GM23248 (cell line): ENCODE measurements around the gene CRACR2A. TPM values are rescaled to one million over a fixed set of nuclear protein-coding genes. Genes with fewer than 3 reads are reported as not detected.

ENCODE experiments used
- DNase-seq: peaks from one replicate; pipeline ENCODE4 v3.0.0-alpha.2; 2015
- H2AFZ ChIP-seq: fragments of 200-600 bp; sonication (generic); 2 replicates; pipeline ENCODE4 v1.6.1; 2016; ENCODE audit warnings: antibody characterized with exemption
- H3F3A ChIP-seq: fragments of 200-600 bp; sonication (generic); 2 replicates; pipeline ENCODE4 v1.6.1; 2016; ENCODE audit warnings: mild to moderate bottlenecking, antibody characterized with exemption, mixed run types; ENCODE audit not compliant: insufficient read depth
- H3K27ac ChIP-seq: fragments of 200-600 bp; sonication (generic); 2 replicates; pipeline ENCODE4 v1.5.1; 2016; ENCODE audit warnings: mild to moderate bottlenecking
- H3K27me3 ChIP-seq: fragments of 200-600 bp; sonication (generic); replicated peaks from 2 replicates; pipeline ENCODE4 v1.6.1; 2016; ENCODE audit warnings: mild to moderate bottlenecking; ENCODE audit not compliant: insufficient read depth
- H3K36me3 ChIP-seq: fragments of 200-600 bp; sonication (generic); 2 replicates; pipeline ENCODE4 v1.6.1; 2016; ENCODE audit warnings: low read depth, mild to moderate bottlenecking
- H3K4me1 ChIP-seq: fragments of 200-600 bp; sonication (generic); 2 replicates; pipeline ENCODE4 v1.6.1; 2016; ENCODE audit warnings: mild to moderate bottlenecking; ENCODE audit not compliant: insufficient read depth
- H3K4me2 ChIP-seq: fragments of 200-600 bp; sonication (generic); one replicate; pipeline ENCODE4 v1.6.1; 2016; ENCODE audit warnings: mild to moderate bottlenecking; ENCODE audit not compliant: unreplicated experiment
- H3K4me3 ChIP-seq: fragments of 200-600 bp; sonication (generic); 2 replicates; pipeline ENCODE4 v1.5.1; 2016; ENCODE audit warnings: mild to moderate bottlenecking
- H3K79me2 ChIP-seq: fragments of 200-600 bp; sonication (generic); 2 replicates; pipeline ENCODE4 v1.6.1; 2016; ENCODE audit warnings: mild to moderate bottlenecking; ENCODE audit not compliant: insufficient read depth
- H3K9ac ChIP-seq: fragments of 200-600 bp; sonication (generic); 2 replicates; pipeline ENCODE4 v1.6.1; 2016; ENCODE audit warnings: mild to moderate bottlenecking
- H3K9me2 ChIP-seq: fragments of 200-600 bp; sonication (generic); 2 replicates; pipeline ENCODE4 v1.6.1; 2016; ENCODE audit warnings: mixed run types, mild to moderate bottlenecking, moderate library complexity; ENCODE audit not compliant: insufficient read depth
- H3K9me3 ChIP-seq: fragments of 200-600 bp; sonication (generic); one replicate; pipeline ENCODE4 v1.6.1; 2017; ENCODE audit warnings: low read depth
- H4K20me1 ChIP-seq: fragments of 200-600 bp; sonication (generic); 2 replicates; pipeline ENCODE4 v1.6.0; 2016; ENCODE audit not compliant: insufficient read depth
- EZH2 ChIP-seq: fragments of 200-600 bp; sonication (generic); IDR thresholded peaks from 2 replicates; pipeline ENCODE4 v1.6.1; 2018; ENCODE audit warnings: antibody characterized with exemption, mild to moderate bottlenecking; ENCODE audit not compliant: insufficient read depth, poor library complexity, severe bottlenecking
- EZH2phosphoT487 ChIP-seq: fragments of 200-600 bp; sonication (generic); IDR thresholded peaks from 2 replicates; pipeline ENCODE4 v1.6.1; 2018; ENCODE audit warnings: antibody characterized with exemption, moderate library complexity, mild to moderate bottlenecking, low read depth; ENCODE audit not compliant: insufficient read depth
- WGBS, 2 experiments: methylation state at CpG; one replicate each; pipeline ENCODE4 v1.1.6; 2015 to 2017; ENCODE audit warnings: low lambda C conversion rate in 2 of 2, low coverage in 1 of 2; ENCODE audit errors: missing lambda C conversion rate in 2 of 2; 5-methylcytosine and 5-hydroxymethylcytosine counted together
- in situ Hi-C: fragments of 300-500 bp; cut with MboI; formaldehyde crosslinking; loops from 2 replicates; pipeline ENCODE4 v1.15.0; 2020
- polyA plus RNA-seq: library from polyadenylated mRNA; unstranded; fragments of >200 nt; fragmentation: Nextera tagmentation; extraction: Ambion mirVana; gene quantifications from 2 replicates; pipeline ENCODE4 v1.2.1, GENCODE V29; 2016
- total RNA-seq: library from RNA; depleted of rRNA; stranded (reverse); fragments of >200 nt; shearing (Covaris generic); gene quantifications from 2 replicates; pipeline ENCODE4 v1.2.3, GENCODE V29; 2014

The CRACR2A gene
- total and polyA plus RNA-seq, 2 experiments from 2014 or later, result 1.9 to 2.5 TPM

DNA sequence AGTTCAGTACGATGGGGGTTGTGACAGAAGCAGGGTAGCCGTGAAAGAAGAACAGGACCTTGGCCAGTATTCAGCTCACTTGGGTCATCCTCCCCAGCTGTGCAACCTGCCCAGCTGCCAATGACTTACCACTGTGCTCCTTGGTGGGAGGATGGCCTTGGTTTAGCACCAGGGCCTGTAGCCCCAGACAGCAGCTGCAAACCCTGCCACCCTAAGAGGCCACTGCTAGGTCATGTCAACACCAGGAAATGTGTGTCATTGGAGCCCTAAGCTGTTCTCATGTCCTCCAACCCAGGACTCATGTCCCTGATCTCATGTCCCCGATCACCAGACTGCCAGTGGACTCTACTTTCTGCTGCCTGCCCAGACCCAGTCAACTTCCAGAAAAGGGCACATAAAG is 3.0 kb upstream of the CRACR2A start:
- no peaks in the 10 kb centered on the region for H3K79me2 ChIP-seq
- in situ Hi-C loops, result no loop called here
- no peak overlapping the region for H2AFZ ChIP-seq
- no peak for DNase-seq
- no peak overlapping the region for H3K27ac ChIP-seq
- no peak overlapping the region for H3K4me3 ChIP-seq
- no peak overlapping the region for H3K9ac ChIP-seq
- no peaks in the 10 kb centered on the region for H4K20me1 ChIP-seq
- TF ChIP-seq EZH2phosphoT487 (no peak), EZH2 (no peak)
- 70 to 75% methylated on average over 3 of the region's 3 CpGs for WGBS, 2 experiments
- H3K9me3 ChIP-seq, result no peaks in the 10 kb centered on the region
- H3K4me1 ChIP-seq, result no peaks in the 10 kb centered on the region
- no peaks in the 10 kb centered on the region for H3F3A ChIP-seq
- H3K27me3 ChIP-seq, result no peaks in the 10 kb centered on the region
- H3K9me2 ChIP-seq, result no peaks in the 10 kb centered on the region
- no peak overlapping the region for H3K4me2 ChIP-seq
- no peaks in the 10 kb centered on the region for H3K36me3 ChIP-seq

DNA sequence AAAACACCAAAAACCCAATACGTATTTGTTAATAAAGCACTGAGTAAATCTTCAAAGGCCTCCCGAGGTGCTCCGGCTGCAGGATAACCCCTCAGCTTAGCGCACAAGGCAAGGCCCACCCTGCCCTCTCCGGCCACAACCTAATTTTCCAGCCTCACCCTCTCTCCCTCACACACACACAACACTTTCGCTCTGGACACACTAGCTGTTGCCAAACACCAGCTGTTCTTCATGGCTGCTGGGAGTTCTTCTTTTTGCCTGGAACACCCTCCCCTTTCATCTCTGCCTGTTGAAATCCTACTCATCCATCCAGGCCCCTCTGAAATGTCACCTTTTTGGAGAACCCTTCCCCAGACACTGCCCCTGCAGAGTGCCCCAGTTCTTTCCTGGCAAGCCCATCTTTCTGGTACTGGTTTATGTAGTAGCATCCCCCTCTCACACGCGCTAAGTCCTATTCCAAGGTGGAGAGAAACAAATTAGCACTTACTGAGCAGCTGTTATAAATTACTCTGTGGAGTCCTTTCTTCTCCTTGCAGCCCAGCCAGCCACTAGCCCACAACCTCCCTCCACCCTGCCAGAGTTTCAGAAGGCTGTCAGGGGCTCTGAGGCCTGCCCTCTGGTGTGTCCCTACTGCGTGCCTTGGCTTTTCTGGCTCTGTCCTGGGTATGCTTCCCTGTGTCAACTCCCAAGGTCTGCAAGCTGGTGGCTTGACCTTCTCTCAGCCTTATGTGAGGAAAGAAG is 805 bp upstream of the CRACR2A start:
- WGBS, 2 experiments, result 40 to 42% methylated on average over 9 of the region's 9 CpGs
- H3K27ac ChIP-seq, result no peak overlapping the region

DNA sequence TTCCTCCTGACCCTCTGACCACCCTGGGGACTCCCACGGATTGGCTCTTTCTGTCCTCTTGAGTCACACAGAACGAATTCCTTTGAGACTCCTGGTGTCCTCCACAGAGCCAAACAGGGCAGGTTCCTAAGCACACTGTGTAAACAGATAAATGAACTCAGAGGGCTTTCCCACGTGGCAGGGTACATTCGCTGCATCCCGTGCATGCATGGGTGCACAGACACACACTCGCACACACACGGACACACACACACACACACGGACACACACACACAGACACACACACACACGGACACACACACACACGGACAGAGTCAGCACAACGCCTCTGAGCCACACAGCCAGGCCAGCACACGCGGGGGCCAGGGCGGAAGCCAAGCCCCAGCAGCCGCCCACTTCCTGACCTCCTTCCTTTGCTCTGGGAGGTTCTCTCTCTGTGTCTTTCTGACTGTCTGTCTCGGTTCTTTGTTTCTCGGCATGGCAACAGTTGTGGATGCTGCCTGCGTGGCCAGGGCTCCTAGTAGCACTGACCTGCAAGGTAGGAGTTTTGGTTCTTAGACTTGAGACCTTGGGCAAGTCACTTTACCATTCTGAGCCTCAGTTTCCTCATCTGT is 706 bp downstream of the CRACR2A start:
- peak; percentile 46 for DNase-seq

More for the DNA sequence above, 805 bp upstream of the CRACR2A start:
- no peaks in the 10 kb centered on the region for H3K79me2 ChIP-seq
- H3K4me1 ChIP-seq, result no peaks in the 10 kb centered on the region
- H3K9me2 ChIP-seq, result no peaks in the 10 kb centered on the region
- H3K36me3 ChIP-seq, result no peaks in the 10 kb centered on the region
- H3K4me2 ChIP-seq, result peak overlapping the region; percentile 80
- H3K27me3 ChIP-seq, result no peaks in the 10 kb centered on the region
- in situ Hi-C loops, result no loop called here
- DNase-seq, result peak; percentile 38
- H3F3A ChIP-seq, result no peaks in the 10 kb centered on the region
- no peaks in the 10 kb centered on the region for H3K9me3 ChIP-seq
- peak overlapping the region; percentile 71 for H3K4me3 ChIP-seq
- TF ChIP-seq EZH2phosphoT487 (no peak), EZH2 (no peak)
- H2AFZ ChIP-seq, result peak overlapping the region; percentile 92
- peak overlapping the region; percentile 77 for H3K9ac ChIP-seq
- no peaks in the 10 kb centered on the region for H4K20me1 ChIP-seq

DNA sequence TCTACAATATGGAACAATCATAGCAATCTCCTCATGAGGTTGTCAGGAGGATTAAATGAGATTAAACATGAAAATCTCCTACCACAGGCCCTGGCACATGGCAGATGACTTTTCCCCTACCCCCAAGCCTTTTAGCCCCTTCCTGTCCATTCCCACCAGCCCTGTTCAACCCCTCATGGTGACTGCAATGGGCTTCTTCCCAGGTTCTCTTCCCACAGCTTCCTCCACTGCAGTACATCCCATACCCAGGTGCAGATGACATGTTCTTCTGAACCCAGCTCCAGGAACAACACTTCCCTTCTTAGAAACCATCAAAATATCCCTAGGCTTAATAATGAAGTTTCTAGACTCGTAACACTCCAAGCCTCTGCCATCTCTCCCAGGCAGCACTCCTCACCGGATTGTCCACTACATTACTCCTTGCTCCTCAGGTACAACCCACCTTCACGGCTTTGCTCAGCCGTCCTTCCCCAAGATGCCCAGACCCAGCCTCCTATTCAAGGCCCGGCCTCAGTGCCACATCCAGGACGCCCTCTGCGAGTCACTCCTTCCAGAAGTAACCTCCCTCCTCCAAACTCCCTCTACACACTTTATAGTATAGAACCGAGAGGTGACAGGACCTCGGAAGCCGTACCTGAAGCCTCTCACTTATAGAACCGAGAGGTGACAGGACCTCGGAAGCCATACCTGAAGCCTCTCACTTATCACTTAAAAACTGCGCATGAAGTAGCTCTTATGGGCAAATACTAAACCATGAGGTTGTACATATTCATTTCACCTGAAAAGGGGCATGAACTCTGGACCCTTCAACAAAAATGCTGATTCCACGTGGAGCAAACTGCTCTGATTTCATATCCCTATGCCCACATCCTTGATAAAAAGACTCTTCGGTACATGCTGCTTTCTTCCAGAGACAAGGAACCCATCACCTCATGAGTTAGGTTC is 1.5 kb downstream of the CRACR2A start:
- no peaks in the 10 kb centered on the region for H3K4me1 ChIP-seq
- no peak overlapping the region for H2AFZ ChIP-seq
- H3K27me3 ChIP-seq, result no peaks in the 10 kb centered on the region
- no peaks in the 10 kb centered on the region for H4K20me1 ChIP-seq
- no peak overlapping the region for H3K9ac ChIP-seq
- in situ Hi-C loops, result no loop called here
- H3F3A ChIP-seq, result no peaks in the 10 kb centered on the region
- 87 to 90% methylated on average over 15 of the region's 15 CpGs for WGBS, 2 experiments
- no peaks in the 10 kb centered on the region for H3K9me2 ChIP-seq
- H3K27ac ChIP-seq, result no peak overlapping the region
- no peak overlapping the region for H3K4me3 ChIP-seq
- TF ChIP-seq EZH2 (no peak), EZH2phosphoT487 (no peak)
- no peak for DNase-seq
- no peaks in the 10 kb centered on the region for H3K79me2 ChIP-seq
- no peaks in the 10 kb centered on the region for H3K9me3 ChIP-seq
- no peak overlapping the region for H3K4me2 ChIP-seq
- no peaks in the 10 kb centered on the region for H3K36me3 ChIP-seq

More for the DNA sequence above, 706 bp downstream of the CRACR2A start:
- H3K36me3 ChIP-seq, result no peaks in the 10 kb centered on the region
- H3K4me3 ChIP-seq, result peak overlapping the region; percentile 71
- no peaks in the 10 kb centered on the region for H3F3A ChIP-seq
- H2AFZ ChIP-seq, result peak overlapping the region; percentile 92
- no peak for TF ChIP-seq EZH2
- TF ChIP-seq EZH2phosphoT487, result no peak
- peak overlapping the region; percentile 77 for H3K9ac ChIP-seq
- WGBS, 2 experiments, result 64 to 69% methylated on average over 18 of the region's 18 CpGs
- H3K4me2 ChIP-seq, result peak overlapping the region; percentile 80
- no peaks in the 10 kb centered on the region for H3K9me2 ChIP-seq
- in situ Hi-C loops, result no loop called here
- no peaks in the 10 kb centered on the region for H3K27me3 ChIP-seq
- H3K27ac ChIP-seq, result no peak overlapping the region; the same call in 1 of the 2 replicates
- no peaks in the 10 kb centered on the region for H4K20me1 ChIP-seq
- no peaks in the 10 kb centered on the region for H3K4me1 ChIP-seq
- H3K79me2 ChIP-seq, result no peaks in the 10 kb centered on the region
- H3K9me3 ChIP-seq, result no peaks in the 10 kb centered on the region
